GM18520 (cell line): ENCODE data around the gene TSPAN18.

Experiments used
- ATAC-seq: cut with Tn5 transposase; IDR thresholded peaks from one replicate; pipeline ENCODE4 v1.9.1; 2021; ENCODE audit not compliant: unreplicated experiment

TSPAN18 gene

DNA sequence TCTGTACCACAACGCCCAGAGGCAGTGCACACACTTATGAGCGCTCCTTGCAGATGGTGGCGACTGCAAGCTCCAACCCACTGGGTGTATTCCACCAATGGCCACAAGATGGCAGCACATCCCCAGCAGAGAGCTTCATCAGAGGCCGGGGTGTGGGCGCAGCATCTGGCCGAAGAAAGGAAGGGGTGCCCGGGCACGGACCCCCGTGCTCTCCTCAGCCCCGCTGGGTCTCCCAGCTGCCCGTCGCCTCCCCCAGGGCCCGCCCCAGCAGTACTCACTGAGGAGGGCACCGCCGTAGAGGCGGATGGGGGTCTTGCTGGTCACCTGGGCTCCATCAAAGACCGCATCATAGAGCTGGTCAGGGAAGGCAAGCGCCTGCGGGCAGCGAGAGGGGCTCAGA lies 209.8 kb downstream of the TSPAN18 start:
- ATAC-seq: no peak

DNA sequence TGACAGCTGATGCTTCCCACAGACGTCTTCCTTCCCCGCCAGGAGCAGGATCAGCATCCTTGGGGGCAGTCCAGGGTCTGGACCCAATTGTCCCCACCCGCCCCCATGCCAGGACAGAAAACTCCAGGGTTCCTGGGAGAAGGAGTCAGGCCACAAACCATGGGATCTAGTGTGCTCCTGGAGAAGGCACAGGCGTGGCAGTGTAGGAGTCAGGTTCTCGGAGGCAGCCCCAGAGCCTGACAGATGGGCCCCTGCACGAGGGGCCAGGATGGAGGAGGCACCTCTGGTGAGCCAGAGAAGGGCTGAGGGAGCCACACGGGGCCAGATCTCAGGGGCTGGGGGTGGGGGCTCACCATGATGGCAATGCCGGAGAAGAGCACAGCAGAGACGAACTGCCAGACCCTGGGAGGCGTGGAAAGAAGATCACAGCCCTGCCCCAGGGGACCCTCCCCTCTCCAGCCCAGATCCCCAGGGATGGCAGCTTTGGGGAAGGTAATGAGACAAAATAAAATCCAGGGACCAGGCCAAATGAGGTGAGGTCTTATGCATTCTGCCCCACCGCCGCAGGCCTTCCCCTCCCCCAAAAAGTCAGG lies 210.3 kb downstream of the TSPAN18 start:
- ATAC-seq: no peak

GRCh38 chr11:44938066-44938691 lies 211.4 kb downstream of the TSPAN18 start:
- ATAC-seq: no peak

GRCh38 chr11:44939673-44940395 lies 213.1 kb downstream of the TSPAN18 start:
- no peak for ATAC-seq

GRCh38 chr11:44940404-44940803 lies 213.6 kb downstream of the TSPAN18 start:
- no peak for ATAC-seq

GRCh38 chr11:44940835-44941234 lies 214.1 kb downstream of the TSPAN18 start:
- ATAC-seq: no peak

GRCh38 chr11:44941259-44942021 lies 214.7 kb downstream of the TSPAN18 start:
- no peak for ATAC-seq

GRCh38 chr11:44942029-44942955 lies 215.5 kb downstream of the TSPAN18 start:
- no peak for ATAC-seq

GRCh38 chr11:44943118-44943517 lies 216.4 kb downstream of the TSPAN18 start:
- no peak for ATAC-seq

DNA sequence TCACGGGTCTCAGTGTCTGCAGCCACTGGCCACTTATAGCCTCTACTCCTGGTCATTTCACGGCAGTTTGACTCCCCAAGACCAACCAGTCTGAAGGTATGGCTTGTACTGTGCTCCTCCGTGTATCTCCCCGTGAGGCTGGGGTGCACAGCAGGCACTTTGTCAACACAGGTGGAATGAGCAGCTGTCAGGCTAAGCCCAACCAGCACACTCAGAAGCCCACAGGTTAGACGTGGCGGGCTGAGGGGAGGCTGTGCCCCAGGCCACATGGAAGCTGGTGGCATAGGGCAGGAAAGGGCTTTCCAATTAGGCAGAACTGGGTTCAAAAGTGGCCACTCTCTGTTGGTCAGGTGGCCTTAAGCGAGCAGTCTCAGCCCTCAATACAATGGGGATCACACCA lies 216.9 kb downstream of the TSPAN18 start:
- no peak for ATAC-seq

DNA sequence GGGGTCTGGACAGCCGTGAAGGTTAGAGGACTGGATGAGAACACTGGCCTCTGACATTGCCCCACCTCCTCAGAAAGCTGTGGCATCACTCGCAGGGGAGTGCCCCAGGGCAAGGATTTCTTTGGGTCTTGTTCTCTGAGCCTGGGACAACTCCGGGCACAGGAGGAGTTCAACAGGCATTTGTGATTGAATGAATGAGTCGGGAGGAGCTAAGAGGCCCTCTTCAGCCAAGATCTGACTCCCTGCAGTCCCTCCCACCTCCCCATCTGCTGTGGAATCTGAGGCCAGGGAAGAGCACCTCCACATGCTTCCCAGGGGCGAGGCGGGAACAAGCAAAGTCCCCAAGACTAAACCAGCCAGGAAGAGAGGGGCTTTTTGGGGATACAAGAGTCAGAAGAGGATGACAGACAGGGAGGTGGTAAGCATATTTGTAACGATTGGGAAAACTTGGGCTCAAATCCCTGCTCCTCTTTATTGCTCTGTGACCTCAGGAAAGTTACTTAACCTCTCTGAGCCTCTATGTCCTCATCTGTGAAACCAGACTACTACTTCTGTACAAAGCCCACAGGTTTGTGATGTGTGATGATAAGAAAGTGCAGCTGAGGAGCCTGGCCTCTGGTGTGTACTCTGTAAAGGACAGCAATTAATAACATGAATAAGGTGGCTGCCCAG lies 217.6 kb downstream of the TSPAN18 start:
- no peak for ATAC-seq

- no peak for ATAC-seq
These were observed 218.1 kb downstream of the TSPAN18 start for GRCh38 chr11:44944853-44945235.

DNA sequence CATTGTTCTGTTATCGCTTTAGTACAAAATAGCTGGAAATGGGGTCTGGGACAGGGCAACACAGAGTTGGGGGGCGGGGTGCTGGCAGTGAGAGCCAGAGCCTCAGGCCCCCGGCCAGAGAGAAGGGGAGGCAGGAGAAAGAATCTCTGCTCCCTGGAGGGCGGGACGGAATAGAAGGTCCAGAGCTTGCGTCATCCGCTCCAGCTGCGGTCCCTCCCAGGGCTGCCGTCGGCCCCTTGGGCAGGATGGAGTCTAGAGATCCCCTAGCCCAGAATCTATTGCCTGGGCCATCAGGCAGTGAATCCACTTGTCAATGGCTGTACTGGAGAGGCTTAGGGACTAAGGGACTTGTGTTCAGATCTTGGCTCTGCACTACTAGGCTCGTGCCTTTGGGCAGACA lies 218.9 kb downstream of the TSPAN18 start:
- no peak for ATAC-seq

DNA sequence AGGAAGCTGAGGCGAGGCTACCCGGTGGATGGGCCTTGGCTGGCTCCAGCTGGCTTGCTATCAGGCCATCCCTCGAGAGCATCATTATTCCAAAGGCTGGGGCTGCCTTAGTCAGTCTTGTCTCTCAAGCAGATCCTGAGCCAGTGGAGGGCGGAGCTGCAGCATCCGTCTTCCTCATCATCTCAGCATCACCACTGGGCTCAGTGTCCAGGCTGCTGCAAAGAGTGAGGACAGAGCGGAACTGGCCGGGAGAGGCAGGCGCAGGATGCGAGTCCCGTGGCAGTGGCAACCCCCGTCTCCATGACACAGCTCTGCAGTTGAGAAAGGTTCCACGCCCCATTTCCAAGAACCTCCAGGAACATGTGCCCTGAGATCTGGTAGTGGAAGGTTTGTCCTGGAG lies 219.5 kb downstream of the TSPAN18 start:
- ATAC-seq: no peak

DNA sequence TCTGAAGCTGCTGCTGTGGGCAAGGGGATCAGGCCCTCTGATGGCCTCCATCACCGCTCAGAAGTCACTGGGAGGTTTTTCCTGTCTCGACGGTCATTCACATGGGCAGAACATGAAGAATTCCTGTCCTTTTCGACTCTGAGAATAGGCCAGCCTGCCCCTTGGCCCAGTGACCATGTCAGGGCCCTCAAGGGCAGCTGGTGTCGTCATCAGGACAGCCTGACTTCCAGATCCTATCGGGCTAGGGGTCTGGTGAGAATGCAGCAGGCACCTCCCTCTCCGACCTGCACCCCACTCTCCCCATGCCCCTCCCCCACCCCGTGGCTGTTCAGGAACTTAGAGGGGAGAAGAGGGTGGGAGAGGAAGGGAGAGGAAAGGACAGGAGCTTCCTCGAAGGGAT lies 220.4 kb downstream of the TSPAN18 start:
- no peak for ATAC-seq

DNA sequence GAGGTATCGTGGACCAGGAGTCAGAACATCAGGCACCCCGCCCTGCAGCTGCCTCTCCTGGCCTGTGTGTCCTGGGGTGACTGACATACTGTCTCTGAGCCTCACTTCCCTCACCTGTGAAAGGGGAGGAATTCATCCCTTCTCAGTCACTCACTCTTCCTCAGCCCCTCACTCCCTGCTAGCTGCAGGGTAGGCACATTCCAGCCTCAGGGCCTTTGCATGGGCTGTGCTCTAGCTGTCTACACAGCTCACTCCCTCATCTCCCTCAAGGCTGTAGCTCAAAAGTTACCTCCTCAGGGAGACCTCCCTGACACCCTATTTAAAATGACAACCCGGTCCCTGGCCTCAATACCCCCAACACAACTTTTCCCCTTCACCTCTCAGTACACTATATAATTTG lies 221.4 kb downstream of the TSPAN18 start:
- no peak for ATAC-seq

DNA sequence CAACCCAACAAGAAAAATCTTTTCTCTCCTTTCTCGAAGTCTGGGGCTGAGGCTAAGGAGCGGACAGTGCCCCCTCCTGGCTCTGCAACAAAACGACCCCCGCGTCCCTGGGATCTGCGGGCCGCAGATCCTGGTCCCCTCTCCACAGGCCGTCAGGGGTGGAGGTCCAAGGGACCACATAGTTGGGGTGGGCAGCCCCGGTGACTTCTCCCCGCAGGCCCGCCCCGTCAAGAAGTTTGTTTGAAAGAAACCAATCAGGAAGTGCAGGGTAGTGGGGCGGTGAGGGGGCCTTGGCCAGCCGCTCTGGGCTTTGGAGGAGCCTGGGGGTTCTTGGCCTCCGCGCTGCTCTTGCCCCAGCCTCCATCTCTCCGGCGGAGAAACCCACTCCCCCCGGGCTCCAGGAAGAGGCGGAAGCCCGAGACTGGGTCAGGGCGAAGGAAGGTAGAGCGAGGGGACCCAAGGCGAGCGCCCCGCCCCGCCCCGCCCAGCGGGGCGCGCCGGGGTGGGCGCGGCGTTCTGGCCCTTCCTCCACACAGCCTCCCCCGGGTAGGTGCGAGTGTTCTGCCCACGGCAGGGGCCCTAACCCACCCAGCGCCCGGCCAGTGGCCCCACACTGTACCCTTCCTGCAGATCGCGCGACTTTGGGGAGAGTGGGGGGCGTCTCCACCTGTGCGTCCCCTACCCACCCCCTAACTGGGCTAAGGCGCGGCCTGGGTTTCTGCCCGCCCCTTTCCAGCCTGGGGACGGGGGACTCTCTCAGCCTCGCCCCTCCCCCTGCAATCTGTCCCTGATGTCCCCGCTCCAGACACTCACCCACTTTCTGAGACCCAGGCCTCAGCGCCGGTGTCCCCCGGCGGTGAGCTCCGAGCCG lies 222.6 kb downstream of the TSPAN18 start:
- no peak for ATAC-seq

GRCh38 chr11:44950031-44950624 lies 223.4 kb downstream of the TSPAN18 start:
- ATAC-seq: no peak
